Mammary epithelial cell (primary cell): ENCODE data around the gene BAZ2B.

Source experiments
- EZH2 ChIP-seq: IDR thresholded peaks from 2 replicates; pipeline ENCODE4 v1.6.1; 2012; ENCODE audit warnings: low read length, inconsistent platforms, borderline replicate concordance
- TF ChIP-seq, protein P1 (sequence below), 2 donors: IDR thresholded peaks in 1 of 2; conservative IDR thresholded peaks in 1 of 2; 2 replicates each; pipeline ENCODE4 v1.5.1; 2011 to 2012; ENCODE audit warnings: inconsistent platforms in 2 of 2, low read length in 2 of 2, mild to moderate bottlenecking in 2 of 2, control low read depth in 1 of 2, low read depth in 1 of 2; ENCODE audit not compliant: insufficient read depth in 1 of 2; ENCODE audit errors: extremely low read depth in 1 of 2

DNA sequence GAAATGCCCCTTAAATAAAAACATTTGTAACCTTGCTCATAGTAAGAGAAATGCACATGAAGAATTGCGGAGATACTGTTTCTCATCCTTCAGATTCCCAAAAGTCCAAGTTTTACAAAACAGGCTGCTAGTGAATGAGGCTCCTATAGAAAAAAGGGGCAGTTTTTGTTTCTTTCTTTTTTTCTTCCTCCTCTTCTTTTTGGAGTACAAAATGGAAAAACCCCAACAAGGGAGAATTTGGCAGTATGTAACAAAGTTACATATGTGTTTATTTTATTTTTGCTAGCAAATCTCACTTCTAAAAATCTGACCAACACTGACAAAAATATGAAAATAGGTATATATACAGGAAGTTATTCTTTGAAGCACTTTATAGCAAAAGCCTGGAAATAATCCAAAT is 7.1 kb upstream of the BAZ2B start:
- TF ChIP-seq, protein P1, sequence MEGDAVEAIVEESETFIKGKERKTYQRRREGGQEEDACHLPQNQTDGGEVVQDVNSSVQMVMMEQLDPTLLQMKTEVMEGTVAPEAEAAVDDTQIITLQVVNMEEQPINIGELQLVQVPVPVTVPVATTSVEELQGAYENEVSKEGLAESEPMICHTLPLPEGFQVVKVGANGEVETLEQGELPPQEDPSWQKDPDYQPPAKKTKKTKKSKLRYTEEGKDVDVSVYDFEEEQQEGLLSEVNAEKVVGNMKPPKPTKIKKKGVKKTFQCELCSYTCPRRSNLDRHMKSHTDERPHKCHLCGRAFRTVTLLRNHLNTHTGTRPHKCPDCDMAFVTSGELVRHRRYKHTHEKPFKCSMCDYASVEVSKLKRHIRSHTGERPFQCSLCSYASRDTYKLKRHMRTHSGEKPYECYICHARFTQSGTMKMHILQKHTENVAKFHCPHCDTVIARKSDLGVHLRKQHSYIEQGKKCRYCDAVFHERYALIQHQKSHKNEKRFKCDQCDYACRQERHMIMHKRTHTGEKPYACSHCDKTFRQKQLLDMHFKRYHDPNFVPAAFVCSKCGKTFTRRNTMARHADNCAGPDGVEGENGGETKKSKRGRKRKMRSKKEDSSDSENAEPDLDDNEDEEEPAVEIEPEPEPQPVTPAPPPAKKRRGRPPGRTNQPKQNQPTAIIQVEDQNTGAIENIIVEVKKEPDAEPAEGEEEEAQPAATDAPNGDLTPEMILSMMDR (conservative IDR thresholded peaks at IDR 0.05 in 1 of 2, IDR thresholded peaks at IDR 0.05 in 1 of 2; ENCODE audit: extremely low read depth in 1 of 2, insufficient read depth in 1 of 2, low read depth in 1 of 2, low read length in 2 of 2): no peak
- no peak for TF ChIP-seq EZH2
